KMS-11 (cell line): ENCODE results near the gene POFUT1.

Source experiments
- H2AFZ ChIP-seq: fragments of 200-600 bp; sonication (generic); 2 replicates; pipeline ENCODE4 v1.6.1; 2016; ENCODE audit warnings: antibody characterized with exemption, mixed run types, low read depth
- H3K27ac ChIP-seq: fragments of 200-600 bp; sonication (generic); 2 replicates; pipeline ENCODE4 v1.6.1; 2016; ENCODE audit warnings: mild to moderate bottlenecking, mixed run types
- H3K27me3 ChIP-seq: fragments of 200-600 bp; sonication (generic); 2 replicates; pipeline ENCODE4 v1.6.1; 2017; ENCODE audit warnings: mild to moderate bottlenecking, low read depth, mixed run types, moderate library complexity; ENCODE audit not compliant: insufficient read depth
- H3K36me3 ChIP-seq: fragments of 200-600 bp; sonication (generic); 2 replicates; pipeline ENCODE4 v1.6.1; 2017; ENCODE audit warnings: mild to moderate bottlenecking, mixed run types; ENCODE audit not compliant: insufficient read depth
- H3K4me1 ChIP-seq: fragments of 200-600 bp; sonication (generic); 2 replicates; pipeline ENCODE4 v1.6.1; 2016; ENCODE audit warnings: mild to moderate bottlenecking, low read depth, mixed run types; ENCODE audit not compliant: poor library complexity, severe bottlenecking
- H3K4me2 ChIP-seq: fragments of 200-600 bp; sonication (generic); 2 replicates; pipeline ENCODE4 v1.7.0; 2016; ENCODE audit warnings: mild to moderate bottlenecking, mixed run types
- H3K4me3 ChIP-seq: fragments of 200-600 bp; sonication (generic); IDR thresholded peaks from 2 replicates; pipeline ENCODE4 v1.6.1; 2017; ENCODE audit warnings: low read depth, low read length, mixed read lengths; ENCODE audit not compliant: insufficient read depth
- H3K79me2 ChIP-seq: fragments of 200-600 bp; sonication (generic); 2 replicates; pipeline ENCODE4 v1.6.1; 2016; ENCODE audit warnings: low read depth, mixed run types; ENCODE audit not compliant: insufficient read depth
- H3K9ac ChIP-seq: fragments of 200-600 bp; sonication (generic); 2 replicates; pipeline ENCODE4 v1.6.1; 2016; ENCODE audit warnings: mild to moderate bottlenecking, mixed run types
- H4K20me1 ChIP-seq: fragments of 200-600 bp; sonication (generic); 2 replicates; pipeline ENCODE4 v1.6.1; 2016; ENCODE audit warnings: mild to moderate bottlenecking, mixed run types; ENCODE audit not compliant: insufficient read depth
- CTCF ChIP-seq: fragments of 200-600 bp; sonication (generic); conservative IDR thresholded peaks from 2 replicates; pipeline ENCODE4 v1.6.1; 2017; ENCODE audit warnings: low read depth, mild to moderate bottlenecking, antibody characterized with exemption, low read length, moderate library complexity, mixed read lengths

The POFUT1 gene

GRCh38 chr20:32216179-32217142, 8.8 kb downstream of the POFUT1 start:
- TF ChIP-seq CTCF = no peak
- Histone ChIP-seq H3K36me3 (peaks cover 6% of the 10 kb centered on the region; the same call in 1 of the 2 replicates), H3K27ac (no peak overlapping the region)

GRCh38 chr20:32218156-32218900, 10.6 kb downstream of the POFUT1 start:
- Histone ChIP-seq H3K27ac (no peak overlapping the region), H2AFZ (no peak overlapping the region), H3K4me3 (no peak overlapping the region), H3K79me2 (no peaks in the 10 kb centered on the region), H3K27me3 (no peaks in the 10 kb centered on the region), H3K4me2 (no peak overlapping the region), H3K4me1 (no peaks in the 10 kb centered on the region), H3K36me3 (peaks cover 6% of the 10 kb centered on the region; the same call in 1 of the 2 replicates), H3K9ac (no peak overlapping the region), H4K20me1 (no peaks in the 10 kb centered on the region)
- no peak for TF ChIP-seq CTCF

More at GRCh38 chr20:32216179-32217142, 8.8 kb downstream of the POFUT1 start:
- no peaks in the 10 kb centered on the region for H4K20me1 ChIP-seq
- no peak overlapping the region for H3K4me3 ChIP-seq
- no peak overlapping the region for H3K4me2 ChIP-seq
- no peak overlapping the region for H2AFZ ChIP-seq
- H3K79me2 ChIP-seq = no peaks in the 10 kb centered on the region
- H3K9ac ChIP-seq = no peak overlapping the region
- H3K27me3 ChIP-seq = no peaks in the 10 kb centered on the region
- H3K4me1 ChIP-seq = no peaks in the 10 kb centered on the region

GRCh38 chr20:32224463-32224862, 16.8 kb downstream of the POFUT1 start:
- Histone ChIP-seq H3K79me2 (no peaks in the 10 kb centered on the region), H4K20me1 (no peaks in the 10 kb centered on the region), H3K4me2 (no peak overlapping the region), H3K27me3 (no peaks in the 10 kb centered on the region), H3K4me1 (no peaks in the 10 kb centered on the region), H3K4me3 (no peak overlapping the region), H3K9ac (no peak overlapping the region), H3K36me3 (peaks cover 6% of the 10 kb centered on the region; the same call in 1 of the 2 replicates), H3K27ac (no peak overlapping the region), H2AFZ (no peak overlapping the region)
- TF ChIP-seq CTCF = no peak

GRCh38 chr20:32226391-32226790, 18.7 kb downstream of the POFUT1 start:
- no peaks in the 10 kb centered on the region; the same call in 1 of the 2 replicates for H3K36me3 ChIP-seq
- no peaks in the 10 kb centered on the region for H3K27me3 ChIP-seq
- H3K9ac ChIP-seq = no peak overlapping the region
- no peak overlapping the region for H2AFZ ChIP-seq
- H3K4me2 ChIP-seq = no peak overlapping the region
- no peak for TF ChIP-seq CTCF
- no peaks in the 10 kb centered on the region for H4K20me1 ChIP-seq
- peaks cover 2% of the 10 kb centered on the region for H3K4me1 ChIP-seq
- H3K4me3 ChIP-seq = no peak overlapping the region
- no peaks in the 10 kb centered on the region for H3K79me2 ChIP-seq
- no peak overlapping the region for H3K27ac ChIP-seq
